C1 segment of cervical spinal cord (tissue), 14 donors: ENCODE measurements around the gene TCEA2.

Experiments used
- DNase-seq, 14 donors: peaks; one replicate each; lab custom pipeline; 2025; lab: John Stamatoyannopoulos, UW

The TCEA2 gene

GRCh38 chr20:64035066-64035932 is 27.7 kb upstream of the TCEA2 start:
- DNase-seq, result no peak

GRCh38 chr20:64035933-64036345 is 27.1 kb upstream of the TCEA2 start, which contains the start of gene C20orf204:
TSS of gene C20orf204 (plus strand) at chr20:64036182. CDS start at chr20:64036324, 142 bp downstream.
- DNase-seq, result no peak

GRCh38 chr20:64036346-64037198 is 26.4 kb upstream of the TCEA2 start:
- DNase-seq, result no peak

- no peak for DNase-seq
Observed at GRCh38 chr20:64037199-64037497, 25.9 kb upstream of the TCEA2 start.

- DNase-seq, result peak in 1 of 14 donors; percentile 74
Observed at GRCh38 chr20:64037498-64038213, 25.3 kb upstream of the TCEA2 start.

DNA sequence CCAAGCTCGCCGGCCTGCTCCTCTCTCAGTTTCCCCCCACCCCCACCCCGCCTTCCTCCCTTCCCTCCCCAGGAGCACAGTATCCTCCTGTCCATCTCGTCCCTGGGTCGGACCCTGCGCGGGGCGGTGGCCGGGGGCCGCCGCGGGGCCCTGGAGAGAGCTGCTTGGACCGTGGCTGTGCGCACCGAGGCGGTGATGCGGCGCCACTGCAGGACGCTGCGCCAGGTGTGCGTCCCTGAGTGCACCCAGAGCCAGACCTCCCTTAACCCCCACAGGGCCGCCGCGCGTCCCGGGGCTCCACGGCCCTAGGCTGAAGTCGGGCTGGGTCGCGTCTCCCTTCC is 24.8 kb upstream of the TCEA2 start:
- DNase-seq, result no peak

DNA sequence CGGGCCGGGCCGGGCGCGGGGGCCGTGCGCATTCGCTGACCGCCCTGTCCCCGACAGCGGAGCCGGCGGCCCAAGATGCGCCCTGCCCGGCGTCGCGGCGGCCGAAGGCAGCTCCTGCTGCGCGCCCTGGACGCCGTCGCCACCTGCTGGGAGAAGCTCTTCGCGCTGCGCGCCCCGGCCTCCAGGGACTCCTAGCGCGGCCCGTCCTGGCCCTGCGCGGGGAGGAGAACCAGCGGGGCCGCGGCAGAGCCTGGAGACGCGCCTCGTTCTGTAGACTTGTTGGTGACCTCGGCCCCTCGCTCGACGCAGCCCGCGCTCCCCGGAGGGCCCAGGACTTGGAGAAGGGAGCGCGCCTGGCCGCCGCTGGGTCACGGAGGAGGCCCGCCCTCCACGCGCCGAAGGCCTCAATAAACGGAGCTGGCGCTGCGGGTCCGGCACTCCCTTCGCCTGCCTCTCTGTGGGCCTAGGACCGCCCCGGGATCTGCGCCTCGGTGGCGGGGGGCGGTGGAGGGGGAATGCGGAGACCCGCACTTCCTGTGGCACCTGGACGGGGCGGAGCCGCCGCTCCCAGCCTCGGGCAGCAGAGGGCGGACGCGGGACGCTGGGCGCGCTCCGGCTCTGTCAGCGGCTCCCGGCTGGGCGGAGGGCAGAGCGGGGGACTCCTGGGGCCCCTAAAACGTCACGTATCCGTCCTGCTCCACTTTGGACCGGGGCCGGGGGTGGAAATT is 24.3 kb upstream of the TCEA2 start:
- peak in 5 of 14 donors; percentile 14 to 55 (median 23) for DNase-seq

GRCh38 chr20:64039293-64040160 is 23.5 kb upstream of the TCEA2 start:
- no peak for DNase-seq

GRCh38 chr20:64040231-64041039 is 22.6 kb upstream of the TCEA2 start:
- DNase-seq, result no peak

- peak in 2 of 14 donors; percentile 21 to 88 for DNase-seq
Observed at GRCh38 chr20:64041040-64041780, 21.8 kb upstream of the TCEA2 start.

DNA sequence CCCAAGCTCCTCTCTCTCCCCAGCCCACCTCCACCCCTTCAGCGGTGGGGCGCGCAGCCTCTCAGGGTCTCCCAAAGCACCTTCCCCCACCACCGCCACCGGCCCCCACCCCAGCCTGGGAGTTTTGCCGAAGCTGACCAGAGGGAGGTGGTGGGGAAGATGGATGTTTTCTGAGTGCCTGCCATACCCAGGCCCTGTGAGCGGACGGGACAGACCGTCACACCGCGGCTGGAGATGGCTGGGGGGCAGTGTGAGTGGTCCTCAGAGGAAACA is 21.3 kb upstream of the TCEA2 start:
- no peak for DNase-seq

DNA sequence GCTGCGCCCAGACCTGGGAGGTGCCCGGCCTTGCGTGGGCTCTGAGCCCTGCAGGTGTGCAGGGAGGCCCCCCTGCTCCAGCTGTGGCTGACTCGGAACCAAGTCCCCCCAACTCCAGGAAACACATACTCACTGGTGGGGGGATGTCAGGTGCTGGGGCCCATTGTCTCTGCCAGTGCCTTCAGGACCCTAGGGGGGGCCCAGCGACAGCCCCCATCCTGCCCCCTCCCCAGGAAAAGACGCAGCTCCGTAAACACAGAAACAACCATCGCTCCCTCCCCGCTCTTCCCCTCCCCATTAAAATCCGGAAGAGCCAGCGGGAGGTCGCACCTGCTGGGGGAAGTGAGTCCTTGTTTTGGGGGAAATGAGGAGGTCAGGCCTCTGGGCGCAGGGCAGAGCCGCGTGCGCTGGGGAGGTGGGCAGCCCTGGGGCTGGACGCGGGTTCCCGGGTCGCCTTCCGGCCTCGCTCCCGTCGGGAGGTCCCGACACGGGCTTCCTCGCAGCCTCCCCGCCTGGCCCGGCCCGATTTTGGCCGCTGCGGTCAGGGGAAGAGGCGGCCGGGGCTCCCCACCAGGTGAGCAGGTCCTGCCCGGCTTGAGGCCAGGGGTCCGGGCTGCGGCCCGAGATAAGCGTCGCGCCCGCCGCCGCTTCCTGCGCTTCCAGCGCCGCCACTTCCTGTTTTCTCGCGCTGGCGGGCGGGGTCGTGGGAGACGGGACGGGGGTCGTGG is 20.8 kb upstream of the TCEA2 start:
- DNase-seq, result no peak

- DNase-seq, result no peak
Observed at GRCh38 chr20:64043768-64044167, 19.2 kb upstream of the TCEA2 start.

DNA sequence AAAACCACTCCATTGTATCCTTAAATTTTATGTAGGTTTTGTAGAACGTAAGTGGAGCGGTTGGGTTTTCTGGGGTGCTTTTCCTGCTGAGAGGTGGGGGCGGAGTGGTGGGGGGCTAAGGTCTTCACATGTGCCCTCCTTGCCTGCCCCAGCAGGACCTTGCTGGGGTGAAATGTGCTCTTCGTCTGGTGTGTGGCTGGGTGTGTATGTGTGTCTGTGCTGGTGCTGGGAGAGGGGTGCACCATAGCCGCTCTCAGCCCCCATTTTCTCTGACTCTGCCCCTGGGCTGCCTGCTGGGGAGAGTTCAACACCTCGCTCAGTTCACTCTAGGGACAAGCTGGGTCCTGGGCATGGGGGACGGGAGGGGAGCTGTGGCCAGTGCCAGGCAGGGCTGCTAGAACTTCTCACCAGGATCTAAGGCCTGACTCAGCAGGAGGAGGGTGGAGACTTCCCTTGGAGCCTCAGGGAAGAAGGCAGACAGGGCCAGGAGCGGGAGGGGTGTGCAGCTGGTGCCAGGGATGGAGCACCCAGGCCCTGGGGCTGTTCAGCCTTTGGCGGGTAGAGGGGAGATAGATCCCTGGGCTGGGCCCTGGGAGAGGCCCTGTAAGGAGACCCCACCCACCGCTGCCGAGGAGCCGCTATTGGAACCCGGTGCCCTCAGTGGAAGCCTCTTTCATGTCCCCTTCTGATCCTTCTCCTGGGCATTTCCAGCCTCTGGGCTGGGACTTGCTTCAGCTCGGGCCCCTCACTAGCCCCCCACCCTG is 18.3 kb upstream of the TCEA2 start:
- DNase-seq, result no peak

DNA sequence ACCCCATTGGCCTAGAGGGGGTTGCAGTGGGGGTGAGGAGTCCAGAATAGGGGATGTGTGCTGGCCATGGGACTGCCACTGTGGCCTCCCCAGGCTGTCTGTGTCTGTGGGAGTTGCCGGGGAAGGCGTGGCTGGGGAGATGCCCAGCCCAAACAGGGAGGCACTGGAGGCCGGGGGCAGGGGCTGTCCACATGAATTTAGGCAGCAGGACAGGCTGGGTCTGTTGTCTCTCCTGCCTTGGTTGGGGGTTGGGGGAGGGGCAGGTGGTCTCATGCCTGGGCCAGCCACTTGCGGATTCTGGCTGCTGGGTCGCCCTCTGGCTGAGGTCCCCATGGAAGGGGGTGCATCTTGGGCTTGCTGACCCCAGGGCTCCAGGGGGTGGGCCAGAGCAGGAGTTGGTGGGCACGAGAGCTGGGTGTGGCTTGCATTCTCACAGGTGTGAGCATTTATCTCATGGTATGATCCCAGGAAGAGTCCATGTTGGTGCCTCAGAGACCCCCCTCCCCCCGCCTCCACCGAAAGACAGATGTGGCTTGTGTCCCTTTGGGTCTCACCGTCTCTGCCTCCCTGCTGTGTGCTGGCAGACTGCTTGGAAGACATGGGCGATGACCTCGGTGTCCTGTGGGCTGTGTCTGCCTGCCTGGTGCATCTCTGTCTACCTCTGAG is 17.5 kb upstream of the TCEA2 start:
- DNase-seq, result no peak

GRCh38 chr20:64047046-64047389 is 16.0 kb upstream of the TCEA2 start:
- no peak for DNase-seq

GRCh38 chr20:64047968-64048401 is 15.0 kb upstream of the TCEA2 start:
- no peak for DNase-seq
